Endothelial cell of umbilical vein (primary cell): ENCODE data around the gene SLC16A7. TPM values are rescaled to one million over a fixed set of nuclear protein-coding genes. Genes with fewer than 3 reads are reported as not detected.

ENCODE experiments used
- BruUV-seq: library from RNA; stranded (reverse); fragments of 400-500 nt; replicated peaks from 2 replicates; lab custom pipeline; 2021; lab: Mats Ljungman, UMichigan
- CTCF ChIA-PET: fragments of 300-600, 350-600 bp; sonication (Branson Sonifier 250); formaldehyde crosslinking; loops from one replicate; lab custom pipeline; 2021; ENCODE audit warnings: antibody characterized with exemption, inconsistent platforms; lab: Charles Lee
- POLR2A ChIA-PET: fragments of 300-600, 350-600 bp; sonication (Branson Sonifier 250); formaldehyde crosslinking; loops from one replicate; lab custom pipeline; 2021; ENCODE audit warnings: antibody characterized with exemption, inconsistent platforms; lab: Charles Lee
- DNase-seq: peaks from one replicate; pipeline ENCODE4 v3.0.0-alpha.2; 2011; ENCODE audit warnings: low read depth, low spot score
- FAIRE-seq: peaks from 2 replicates; lab custom pipeline; 2011; peaks lifted over from hg19 to GRCh38; lab: Jason Lieb, UNC
- H2AFZ ChIP-seq: 2 replicates; pipeline ENCODE4 v1.6.0; 2012; ENCODE audit warnings: low read depth, low read length, control low read depth, inconsistent platforms
- H3K27ac ChIP-seq: 2 replicates; pipeline ENCODE4 v1.5.1; 2011; ENCODE audit warnings: low read depth, mild to moderate bottlenecking, control low read depth, low read length, moderate library complexity; ENCODE audit not compliant: insufficient read depth
- H3K27me3 ChIP-seq, 2 experiments: 2 replicates each; pipeline versions ENCODE4 v1.6.0 to v1.6.1; 2011; ENCODE audit warnings: low read length in 2 of 2, mixed read lengths in 1 of 2; ENCODE audit not compliant: control insufficient read depth in 2 of 2, insufficient read depth in 2 of 2
- H3K36me3 ChIP-seq, 2 experiments: 2 replicates in 1 of 2; 3 replicates in 1 of 2; pipeline ENCODE4 v1.5.1; 2011; ENCODE audit warnings: low read length in 2 of 2, mild to moderate bottlenecking in 1 of 2, moderate library complexity in 1 of 2; ENCODE audit not compliant: control insufficient read depth in 2 of 2, insufficient read depth in 2 of 2; ENCODE audit errors: extremely low read depth in 1 of 2
- H3K4me1 ChIP-seq: 3 replicates; pipeline ENCODE4 v1.5.1; 2011; ENCODE audit warnings: mild to moderate bottlenecking, low read length; ENCODE audit not compliant: control insufficient read depth, insufficient read depth; ENCODE audit errors: extremely low read depth
- H3K4me2 ChIP-seq: 2 replicates; pipeline ENCODE4 v1.6.1; 2011; ENCODE audit warnings: low read length, control low read depth, mixed read lengths; ENCODE audit not compliant: insufficient read depth
- H3K4me3 ChIP-seq, 3 experiments: fragments of 200-600 bp in 1 of 3; sonication (generic), shearing (Covaris generic) in 1 of 3; replicated peaks in 1 of 3; 2 replicates each; pipeline ENCODE4 v1.5.1; 2011 to 2016; ENCODE audit warnings: control low read depth in 3 of 3, low read length in 3 of 3, mild to moderate bottlenecking in 2 of 3, inconsistent platforms in 1 of 3, low read depth in 1 of 3, moderate library complexity in 1 of 3; ENCODE audit not compliant: insufficient read depth in 1 of 3
- H3K79me2 ChIP-seq: 2 replicates; pipeline ENCODE4 v1.6.0; 2012; ENCODE audit warnings: low read length, inconsistent platforms; ENCODE audit not compliant: control insufficient read depth, insufficient read depth
- H3K9ac ChIP-seq: replicated peaks from 2 replicates; pipeline ENCODE3; 2011; ENCODE audit warnings: low read length, control low read depth; ENCODE audit not compliant: insufficient read depth; ENCODE audit errors: extremely low read depth
- H3K9me1 ChIP-seq: replicated peaks from 3 replicates; pipeline ENCODE4 v1.6.0; 2011; ENCODE audit warnings: mild to moderate bottlenecking, low read length; ENCODE audit not compliant: control insufficient read depth, insufficient read depth; ENCODE audit errors: extremely low read depth
- H3K9me3 ChIP-seq: replicated peaks from 2 replicates; pipeline ENCODE4 v1.5.1; 2012; ENCODE audit warnings: low read length, inconsistent platforms; ENCODE audit not compliant: control insufficient read depth, insufficient read depth
- H4K20me1 ChIP-seq: replicated peaks from 2 replicates; pipeline ENCODE3; 2011; ENCODE audit warnings: mild to moderate bottlenecking, low read length; ENCODE audit not compliant: control insufficient read depth, insufficient read depth; ENCODE audit errors: extremely low read depth
- CTCF ChIP-seq, 2 donors: IDR thresholded peaks; 1 replicate in 1 of 2; 2 replicates in 1 of 2; pipeline ENCODE4 v1.5.1; 2011; ENCODE audit warnings: low read length in 2 of 2, mild to moderate bottlenecking in 2 of 2, moderate library complexity in 2 of 2, control low read depth in 1 of 2, inconsistent platforms in 1 of 2, low read depth in 1 of 2; ENCODE audit not compliant: insufficient read depth in 1 of 2; ENCODE audit errors: extremely low read depth in 1 of 2
- FOS ChIP-seq: IDR thresholded peaks from 2 replicates; pipeline ENCODE4 v1.6.1; 2011; ENCODE audit warnings: mild to moderate bottlenecking, low read length, moderate library complexity, borderline replicate concordance; ENCODE audit not compliant: insufficient read depth
- MAX ChIP-seq: IDR thresholded peaks from 2 replicates; pipeline ENCODE4 v1.6.1; 2011; ENCODE audit not compliant: insufficient read depth, insufficient read length
- MYC ChIP-seq: IDR thresholded peaks from one replicate; pipeline ENCODE4 v1.6.1; 2011; ENCODE audit warnings: mild to moderate bottlenecking, low read depth, low read length
- POLR2A ChIP-seq: IDR thresholded peaks from 2 replicates; pipeline ENCODE4 v1.6.1; 2012; ENCODE audit warnings: low read depth, mild to moderate bottlenecking, control low read depth, low read length
- POLR2AphosphoS5 ChIP-seq: IDR thresholded peaks from 2 replicates; pipeline ENCODE4 v1.6.1; 2012; ENCODE audit warnings: low read depth, mild to moderate bottlenecking, control low read depth, low read length, moderate library complexity; ENCODE audit not compliant: insufficient read depth
- dilution Hi-C: fragments of 300-500 bp; cut with MboI; formaldehyde crosslinking; loops from one replicate; pipeline ENCODE4 v1.15.0; 2019; ENCODE audit warnings: low sequenced_read_pairs; ENCODE audit not compliant: extremely low pct_ligation_motif_present
- intact Hi-C: fragments of 100-400 bp; cut with micrococcal nuclease; formaldehyde crosslinking; loops from one replicate; pipeline ENCODE4 v1.10.0; 2022
- polyA plus RNA-seq, 4 experiments: library from polyadenylated mRNA; depleted of rRNA in 3 of 4; stranded (reverse) in 3 of 4; unstranded in 1 of 4; fragments of >200 nt; gene quantifications; 2 replicates each; pipeline versions ENCODE4 v1.2.1 to v1.2.3, GENCODE V29; 2011 to 2012; ENCODE audit warnings: missing spikeins in 1 of 4
- total RNA-seq: library from RNA; stranded (reverse); gene quantifications from 2 replicates; pipeline ENCODE4 v1.2.3, GENCODE V29; 2021

SLC16A7 gene
- total and polyA plus RNA-seq, 2 donors (not counting 3 experiments of a cell fraction or from before 2014, with no cell fraction given), result 2.9 to 8.9 TPM

- no peaks in the 10 kb centered on the region for H3K36me3 ChIP-seq
- no peaks in the 10 kb centered on the region for H3K79me2 ChIP-seq
- dilution Hi-C loops (no loop called here), intact Hi-C loops (no loop called here)
- no peak overlapping the region for H3K4me3 ChIP-seq
- BruUV-seq, result no TSS peak
- no peaks in the 10 kb centered on the region for H3K4me1 ChIP-seq
- H3K9ac ChIP-seq, result no peak overlapping the region
- H4K20me1 ChIP-seq, result no peaks in the 10 kb centered on the region
- FAIRE-seq (no peak), DNase-seq (no peak)
- no peak overlapping the region for H3K4me2 ChIP-seq
- CTCF ChIA-PET, result no interaction called here
- H3K9me3 ChIP-seq, result no peaks in the 10 kb centered on the region
- POLR2A ChIA-PET, result no interaction called here
- no peaks in the 10 kb centered on the region for H3K27me3 ChIP-seq
- no peak overlapping the region for H3K27ac ChIP-seq
- no peak overlapping the region for H2AFZ ChIP-seq
- no peaks in the 10 kb centered on the region for H3K9me1 ChIP-seq
- TF ChIP-seq FOS (no peak), CTCF (IDR thresholded peaks at IDR 0.05; ENCODE audit: extremely low read depth in 1 of 2, insufficient read depth in 1 of 2, low read depth in 1 of 2, low read length in 2 of 2) (no peak), MAX (no peak), MYC (no peak), POLR2AphosphoS5 (no peak)
These were observed 216.9 kb downstream of the SLC16A7 start for GRCh38 chr12:59812716-59813115.

GRCh38 chr12:59820594-59821011 lies 224.8 kb downstream of the SLC16A7 start:
- no peak for TF ChIP-seq POLR2A
- Histone ChIP-seq H3K4me3 (no peak overlapping the region), H3K9me1 (no peaks in the 10 kb centered on the region), H3K79me2 (no peaks in the 10 kb centered on the region), H2AFZ (no peak overlapping the region), H4K20me1 (no peaks in the 10 kb centered on the region), H3K27ac (no peak overlapping the region), H3K9ac (no peak overlapping the region), H3K4me2 (no peak overlapping the region), H3K4me1 (no peaks in the 10 kb centered on the region), H3K27me3 (no peaks in the 10 kb centered on the region), H3K36me3 (no peaks in the 10 kb centered on the region), H3K9me3 (no peaks in the 10 kb centered on the region)
- ChIA-PET CTCF (interaction anchor here (0.6 kb wide), 1 partner anchor 14 kb away, joined by 3 read pairs; no protein-coding TSS in a partner anchor), POLR2A (no interaction called here)
- dilution Hi-C loops (no loop called here), intact Hi-C loops (no loop called here)
- BruUV-seq, result no TSS peak
- DNase-seq, result no peak
- FAIRE-seq, result no peak
